NCI-H146 treated with DMSO at 0.1 percent for 48 hours (cell line): Measurements from ENCODE around the gene PREX1.

Source experiments
- DNase-seq: peaks from one replicate; lab custom pipeline; 2025; ENCODE audit not compliant: unreplicated experiment; lab: John Stamatoyannopoulos, UW

Gene PREX1

GRCh38 chr20:48626226-48626937, 201.4 kb downstream of the PREX1 start:
- no peak for DNase-seq

- no peak for DNase-seq
These were observed 202.5 kb downstream of the PREX1 start for GRCh38 chr20:48625136-48625900.

GRCh38 chr20:48624315-48625020, 203.3 kb downstream of the PREX1 start:
- DNase-seq = no peak

GRCh38 chr20:48623906-48624265, 203.9 kb downstream of the PREX1 start:
- no peak for DNase-seq

GRCh38 chr20:48623176-48623905, 204.5 kb downstream of the PREX1 start:
- no peak for DNase-seq

- no peak for DNase-seq
These were observed 205.4 kb downstream of the PREX1 start for GRCh38 chr20:48622421-48622820.

- no peak for DNase-seq
These were observed 206.3 kb downstream of the PREX1 start for GRCh38 chr20:48621376-48622078.

GRCh38 chr20:48620507-48621375, 207.1 kb downstream of the PREX1 start:
- DNase-seq = peak; percentile 58

- DNase-seq = no peak
These were observed 207.7 kb downstream of the PREX1 start for GRCh38 chr20:48620154-48620506.

GRCh38 chr20:48619126-48620101, 208.4 kb downstream of the PREX1 start:
- no peak for DNase-seq

GRCh38 chr20:48618631-48619030, 209.2 kb downstream of the PREX1 start:
- DNase-seq = no peak

- no peak for DNase-seq
These were observed 209.7 kb downstream of the PREX1 start for GRCh38 chr20:48618052-48618451.

GRCh38 chr20:48617481-48617880, 210.3 kb downstream of the PREX1 start:
- DNase-seq = no peak

GRCh38 chr20:48616481-48616880, 211.3 kb downstream of the PREX1 start:
- no peak for DNase-seq

- DNase-seq = no peak
These were observed 211.9 kb downstream of the PREX1 start for GRCh38 chr20:48615871-48616270.

GRCh38 chr20:48614593-48615274, 213.1 kb downstream of the PREX1 start:
- DNase-seq = no peak

- DNase-seq = no peak
These were observed 213.9 kb downstream of the PREX1 start for GRCh38 chr20:48613926-48614325.

GRCh38 chr20:48612335-48612734, 215.5 kb downstream of the PREX1 start:
- no peak for DNase-seq
